ENCODE results near the gene PSMD2.

The PSMD2 gene

DNA sequence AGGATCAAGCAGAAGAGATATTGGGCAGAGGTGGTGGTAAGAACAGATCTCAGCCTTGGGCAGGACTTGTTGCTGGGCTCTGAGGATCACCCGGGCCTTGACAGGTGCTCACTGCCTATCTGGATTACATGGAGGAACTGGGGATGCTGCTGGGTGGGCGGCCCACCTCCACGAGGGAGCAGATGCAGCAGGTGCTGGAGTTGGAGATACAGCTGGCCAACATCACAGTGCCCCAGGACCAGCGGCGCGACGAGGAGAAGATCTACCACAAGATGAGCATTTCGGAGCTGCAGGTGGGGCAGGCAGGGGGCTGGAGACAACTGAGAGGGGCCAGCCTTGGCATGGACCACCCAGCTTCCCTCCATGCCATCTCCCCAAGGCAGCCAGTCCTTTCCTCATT, 15.4 kb upstream of the PSMD2 start:
- FAIRE-seq = no peak

DNA sequence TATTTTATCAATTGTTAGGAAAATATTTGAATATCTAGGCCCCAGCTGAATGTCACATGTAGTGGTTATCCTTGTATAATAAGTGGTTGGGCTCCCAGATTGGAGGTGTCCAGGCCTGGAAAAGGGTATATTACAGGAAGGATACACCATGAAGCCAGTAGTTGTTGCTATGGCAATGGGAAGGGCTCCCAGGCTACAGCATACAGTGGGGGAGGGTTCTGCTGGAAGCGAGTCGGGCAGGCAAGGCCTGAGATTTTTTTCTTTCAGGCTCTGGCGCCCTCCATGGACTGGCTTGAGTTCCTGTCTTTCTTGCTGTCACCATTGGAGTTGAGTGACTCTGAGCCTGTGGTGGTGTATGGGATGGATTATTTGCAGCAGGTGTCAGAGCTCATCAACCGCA, 14.3 kb upstream of the PSMD2 start:
- no peak for FAIRE-seq

GRCh38 chr3:184289426-184289938, 9.6 kb upstream of the PSMD2 start:
- no peak for FAIRE-seq

- no peak for FAIRE-seq
Measured at GRCh38 chr3:184290331-184290730, 8.7 kb upstream of the PSMD2 start.

DNA sequence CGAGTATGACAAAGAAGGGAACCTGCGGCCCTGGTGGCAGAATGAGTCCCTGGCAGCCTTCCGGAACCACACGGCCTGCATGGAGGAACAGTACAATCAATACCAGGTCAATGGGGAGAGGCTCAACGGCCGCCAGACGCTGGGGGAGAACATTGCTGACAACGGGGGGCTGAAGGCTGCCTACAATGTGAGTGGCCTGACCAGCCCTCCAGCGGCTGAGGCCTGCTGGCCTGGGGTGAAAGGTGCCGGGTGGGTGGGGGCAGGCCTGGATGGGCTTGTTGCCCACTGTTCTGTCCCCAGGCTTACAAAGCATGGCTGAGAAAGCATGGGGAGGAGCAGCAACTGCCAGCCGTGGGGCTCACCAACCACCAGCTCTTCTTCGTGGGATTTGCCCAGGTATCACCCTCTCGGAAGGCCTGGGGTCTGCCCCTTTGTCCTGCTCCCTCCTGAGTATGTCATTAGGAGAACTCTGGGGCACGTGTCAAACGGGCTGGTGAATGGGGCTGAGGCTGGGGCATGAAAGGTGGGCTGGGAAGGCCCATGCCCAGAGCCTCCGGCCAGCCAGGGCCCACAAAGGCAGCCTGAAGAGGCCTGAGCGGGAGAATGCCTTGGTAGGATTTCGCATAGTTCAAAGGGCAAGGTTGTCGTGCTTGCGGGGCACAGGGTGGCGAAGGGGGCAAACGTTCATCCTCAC, 7.8 kb upstream of the PSMD2 start:
- FAIRE-seq = no peak

DNA sequence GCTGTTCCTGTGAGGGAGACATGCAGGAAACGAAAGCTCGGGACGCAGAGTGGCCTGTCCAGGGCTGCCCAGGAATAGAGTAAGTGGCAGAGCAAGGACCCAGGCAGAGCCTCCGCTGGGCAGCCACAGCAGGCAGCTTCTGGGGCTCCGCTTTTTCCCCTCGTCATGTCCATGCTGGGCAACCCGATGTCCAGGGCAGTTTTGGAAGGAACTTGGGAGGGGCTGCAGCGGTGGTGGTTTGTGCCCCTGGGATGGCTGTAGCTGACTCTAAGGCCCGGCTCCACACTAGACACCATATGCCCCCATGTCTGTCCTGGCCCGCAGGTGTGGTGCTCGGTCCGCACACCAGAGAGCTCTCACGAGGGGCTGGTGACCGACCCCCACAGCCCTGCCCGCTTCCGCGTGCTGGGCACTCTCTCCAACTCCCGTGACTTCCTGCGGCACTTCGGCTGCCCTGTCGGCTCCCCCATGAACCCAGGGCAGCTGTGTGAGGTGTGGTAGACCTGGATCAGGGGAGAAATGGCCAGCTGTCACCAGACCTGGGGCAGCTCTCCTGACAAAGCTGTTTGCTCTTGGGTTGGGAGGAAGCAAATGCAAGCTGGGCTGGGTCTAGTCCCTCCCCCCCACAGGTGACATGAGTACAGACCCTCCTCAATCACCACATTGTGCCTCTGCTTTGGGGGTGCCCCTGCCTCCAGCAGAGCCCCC, 7.1 kb upstream of the PSMD2 start:
- FAIRE-seq = no peak

DNA sequence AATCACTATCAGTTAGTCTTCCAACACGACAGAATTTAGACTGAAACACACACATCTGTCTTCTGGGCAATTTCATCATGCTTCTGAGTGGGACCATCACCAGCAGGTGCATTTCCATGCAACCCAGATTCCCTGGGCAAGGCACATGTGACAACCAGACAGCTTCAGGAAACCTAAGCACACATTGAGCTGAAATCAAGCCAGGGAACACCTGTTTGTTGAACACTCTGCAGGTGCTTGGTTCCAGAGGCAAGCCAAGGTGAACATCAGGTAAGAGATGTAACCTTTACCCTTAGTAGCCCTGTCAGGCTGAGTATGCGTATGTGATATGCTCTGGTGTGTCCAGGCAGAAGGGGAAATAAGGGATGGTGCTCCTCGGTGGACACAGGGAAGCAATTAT, 3.3 kb upstream of the PSMD2 start:
- FAIRE-seq = no peak

DNA sequence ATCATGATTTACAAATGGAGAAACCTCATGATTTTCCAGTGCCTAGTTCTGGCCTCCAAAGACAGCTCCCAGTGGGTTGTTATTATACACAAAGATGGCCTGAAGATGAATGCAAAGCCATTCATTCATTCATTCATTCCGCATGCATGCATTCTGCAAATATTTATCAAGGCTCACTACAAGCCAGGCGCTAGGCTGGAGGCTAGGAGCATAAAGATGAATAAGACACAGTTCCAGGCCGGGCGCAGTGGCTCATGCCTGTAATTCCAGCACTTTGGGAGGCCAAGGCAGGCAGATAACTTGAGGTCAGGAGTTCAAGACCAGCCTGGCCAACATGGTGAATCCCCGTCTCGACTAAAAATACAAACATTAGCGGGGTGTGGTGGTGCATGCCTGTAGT, 2.4 kb upstream of the PSMD2 start:
- FAIRE-seq = no peak

GRCh38 chr3:184299488-184300377, 692 bp downstream of the PSMD2 start:
- FAIRE-seq = no peak

- no peak for FAIRE-seq
Measured at GRCh38 chr3:184300378-184300720, 1.3 kb downstream of the PSMD2 start.

DNA sequence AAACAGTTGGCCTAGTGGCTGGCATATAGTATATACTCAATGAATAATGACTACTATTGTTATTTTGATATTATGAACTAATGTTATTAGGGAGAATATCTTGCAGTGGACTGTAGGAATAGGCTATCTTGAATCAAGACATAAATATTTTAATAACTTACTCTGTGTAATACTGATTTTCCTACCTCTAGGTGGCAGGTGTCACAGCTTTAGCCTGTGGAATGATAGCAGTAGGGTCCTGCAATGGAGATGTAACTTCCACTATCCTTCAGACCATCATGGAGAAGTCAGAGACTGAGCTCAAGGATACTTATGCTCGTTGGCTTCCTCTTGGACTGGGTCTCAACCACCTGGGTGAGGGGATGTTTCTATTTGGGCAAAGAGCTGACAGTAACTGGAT, 6.5 kb downstream of the PSMD2 start:
- no peak for FAIRE-seq

- FAIRE-seq = no peak
Measured at GRCh38 chr3:184306341-184306972, 7.4 kb downstream of the PSMD2 start.

GRCh38 chr3:184307915-184308314, 8.9 kb downstream of the PSMD2 start:
- FAIRE-seq = no peak

DNA sequence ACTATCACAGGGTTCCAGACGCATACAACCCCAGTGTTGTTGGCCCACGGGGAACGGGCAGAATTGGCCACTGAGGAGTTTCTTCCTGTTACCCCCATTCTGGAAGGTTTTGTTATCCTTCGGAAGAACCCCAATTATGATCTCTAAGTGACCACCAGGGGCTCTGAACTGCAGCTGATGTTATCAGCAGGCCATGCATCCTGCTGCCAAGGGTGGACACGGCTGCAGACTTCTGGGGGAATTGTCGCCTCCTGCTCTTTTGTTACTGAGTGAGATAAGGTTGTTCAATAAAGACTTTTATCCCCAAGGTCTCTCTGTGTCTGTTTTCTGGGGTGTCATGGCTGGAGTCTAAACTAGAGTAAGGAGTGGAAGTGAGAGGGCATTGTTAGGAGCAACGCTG, 9.7 kb downstream of the PSMD2 start:
- FAIRE-seq = no peak

GRCh38 chr3:184311633-184312032, 12.6 kb downstream of the PSMD2 start:
- no peak for FAIRE-seq

GRCh38 chr3:184314363-184314699, 15.3 kb downstream of the PSMD2 start, which contains the start of gene EIF4G1:
Gene EIF4G1 (plus strand): TSS chr3:184314606. CDS start chr3:184315797, 1,191 bp downstream.
- no peak for FAIRE-seq

- no peak for FAIRE-seq
Measured at GRCh38 chr3:184314700-184315542, 15.9 kb downstream of the PSMD2 start.

GRCh38 chr3:184315543-184315867, 16.5 kb downstream of the PSMD2 start:
- no peak for FAIRE-seq

DNA sequence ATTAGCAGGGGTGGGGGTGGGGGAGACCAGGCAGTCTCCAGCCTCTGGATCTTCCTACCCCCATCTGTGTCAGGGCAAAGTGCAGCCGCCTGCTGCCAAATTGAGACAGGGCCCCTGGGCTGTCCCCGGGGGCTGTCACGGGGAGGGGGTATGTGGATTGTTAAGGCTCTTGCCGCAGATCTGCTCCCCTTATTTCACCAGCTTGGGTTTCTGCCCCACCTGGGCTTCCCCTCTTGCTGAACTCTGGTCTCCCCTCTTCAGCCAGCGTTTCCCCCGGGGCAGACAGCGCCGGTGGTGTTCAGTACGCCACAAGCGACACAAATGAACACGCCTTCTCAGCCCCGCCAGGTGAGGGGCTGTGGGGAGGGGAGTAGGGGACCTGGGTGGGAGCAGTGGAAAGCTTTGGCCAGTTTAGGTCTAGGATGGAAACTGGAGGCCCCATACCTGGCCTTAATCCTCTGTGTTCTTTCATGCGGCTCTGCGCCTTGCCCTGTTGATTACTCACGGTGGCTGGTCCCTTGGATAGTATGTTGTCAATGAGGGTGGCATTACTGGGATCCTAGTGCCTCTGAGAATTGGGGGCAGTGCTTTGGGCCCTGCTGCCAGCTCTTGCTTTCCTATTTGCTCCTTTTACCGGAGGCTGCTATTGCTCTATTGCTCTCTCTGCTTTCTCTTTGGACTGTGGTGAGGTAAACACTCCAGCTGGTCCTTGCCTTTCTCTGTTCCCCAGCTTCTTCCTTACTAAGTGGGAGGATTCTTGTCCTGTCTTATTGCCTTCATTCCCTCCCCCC, 17.0 kb downstream of the PSMD2 start:
- no peak for FAIRE-seq

- no peak for FAIRE-seq
Measured at GRCh38 chr3:184316792-184317191, 17.8 kb downstream of the PSMD2 start.

GRCh38 chr3:184317201-184317600, 18.2 kb downstream of the PSMD2 start:
- no peak for FAIRE-seq
